ENCODE results near the gene GAP43. TPM values are rescaled to one million over a fixed set of nuclear protein-coding genes. Genes with fewer than 3 reads are reported as not detected.

GAP43 gene
- total RNA-seq, 6 experiments from 2014 or later = not detected

DNA sequence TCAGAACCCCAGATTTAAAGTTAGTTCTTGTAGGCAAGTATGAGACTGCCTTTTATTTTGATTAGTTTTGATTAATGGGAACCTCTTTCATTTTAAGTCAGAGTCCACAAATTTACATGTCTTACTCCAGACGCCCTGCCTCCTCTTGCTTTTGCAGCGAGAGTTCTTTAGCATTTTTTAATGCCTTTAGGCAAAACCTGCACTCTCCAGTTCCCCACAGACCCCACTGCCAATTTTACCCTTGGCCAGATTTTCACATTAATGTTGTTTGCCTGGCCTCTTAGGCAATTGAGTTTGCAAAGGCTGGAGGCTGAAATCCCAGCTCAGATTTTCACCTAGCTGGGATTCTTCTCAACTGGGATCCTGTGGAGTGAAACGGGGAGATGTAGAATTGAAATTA is 85.8 kb downstream of the GAP43 start:
- Histone ChIP-seq H3K4me1 (peaks cover 0 to 30% (median 0%) of the 10 kb centered on the region in 4 donors), H3K4me3 (no peak overlapping the region), H3K27me3 (no peaks in the 10 kb centered on the region), H3K27ac (no peak overlapping the region), H3K9me3 (no peaks in the 10 kb centered on the region), H3K36me3 (no peaks in the 10 kb centered on the region)
- DNase-seq (no peak), ATAC-seq (no peak)
- WGBS (ENCODE audit: insufficient coverage, low coverage, low lambda C conversion rate, missing lambda C conversion rate) = 68% methylated on average over 3 of the region's 3 CpGs
- TF ChIP-seq, protein P1, sequence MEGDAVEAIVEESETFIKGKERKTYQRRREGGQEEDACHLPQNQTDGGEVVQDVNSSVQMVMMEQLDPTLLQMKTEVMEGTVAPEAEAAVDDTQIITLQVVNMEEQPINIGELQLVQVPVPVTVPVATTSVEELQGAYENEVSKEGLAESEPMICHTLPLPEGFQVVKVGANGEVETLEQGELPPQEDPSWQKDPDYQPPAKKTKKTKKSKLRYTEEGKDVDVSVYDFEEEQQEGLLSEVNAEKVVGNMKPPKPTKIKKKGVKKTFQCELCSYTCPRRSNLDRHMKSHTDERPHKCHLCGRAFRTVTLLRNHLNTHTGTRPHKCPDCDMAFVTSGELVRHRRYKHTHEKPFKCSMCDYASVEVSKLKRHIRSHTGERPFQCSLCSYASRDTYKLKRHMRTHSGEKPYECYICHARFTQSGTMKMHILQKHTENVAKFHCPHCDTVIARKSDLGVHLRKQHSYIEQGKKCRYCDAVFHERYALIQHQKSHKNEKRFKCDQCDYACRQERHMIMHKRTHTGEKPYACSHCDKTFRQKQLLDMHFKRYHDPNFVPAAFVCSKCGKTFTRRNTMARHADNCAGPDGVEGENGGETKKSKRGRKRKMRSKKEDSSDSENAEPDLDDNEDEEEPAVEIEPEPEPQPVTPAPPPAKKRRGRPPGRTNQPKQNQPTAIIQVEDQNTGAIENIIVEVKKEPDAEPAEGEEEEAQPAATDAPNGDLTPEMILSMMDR (IDR thresholded peaks at IDR 0.05) = no peak
- TF ChIP-seq POLR2A (IDR thresholded peaks at IDR 0.05) = no peak
- intact Hi-C loops (cut with DNase I) = no loop called here

DNA sequence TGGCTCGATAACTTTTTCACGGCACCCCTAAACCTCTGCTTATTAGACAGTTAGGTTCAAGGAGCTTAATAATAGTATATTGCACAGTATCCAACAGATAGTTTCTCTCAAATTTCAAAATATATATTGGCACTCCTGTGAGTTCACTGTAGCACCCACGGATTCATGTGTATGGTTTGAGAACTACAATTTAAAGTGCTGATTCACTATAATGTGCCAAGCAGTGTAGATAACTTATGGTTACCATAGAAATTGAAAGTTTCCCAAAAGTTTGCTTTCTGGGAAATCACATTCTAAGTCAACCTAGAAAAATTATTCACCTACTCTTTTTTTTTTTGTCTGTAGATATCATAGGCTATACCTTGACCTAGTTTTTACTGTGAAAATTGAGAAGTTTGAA is 86.6 kb downstream of the GAP43 start:
- Histone ChIP-seq H3K27me3 (no peaks in the 10 kb centered on the region), H3K4me1 (peaks cover 0 to 26% (median 0%) of the 10 kb centered on the region in 4 donors), H3K4me3 (no peak overlapping the region), H3K36me3 (no peaks in the 10 kb centered on the region), H3K27ac (no peak overlapping the region), H3K9me3 (no peaks in the 10 kb centered on the region)
- TF ChIP-seq POLR2A (IDR thresholded peaks at IDR 0.05) = no peak
- TF ChIP-seq, protein P1 (IDR thresholded peaks at IDR 0.05) = no peak
- DNase-seq (no peak), ATAC-seq (no peak)
- intact Hi-C loops (cut with DNase I) = no loop called here
- WGBS (ENCODE audit: insufficient coverage, low coverage, low lambda C conversion rate, missing lambda C conversion rate) = 75% methylated on average over 3 of the region's 3 CpGs

GRCh38 chr3:115710799-115711198 is 87.5 kb downstream of the GAP43 start:
- Histone ChIP-seq H3K27me3 (no peaks in the 10 kb centered on the region), H3K36me3 (no peaks in the 10 kb centered on the region), H3K4me3 (no peak overlapping the region), H3K4me1 (peaks cover 0 to 18% (median 0%) of the 10 kb centered on the region in 4 donors), H3K9me3 (no peaks in the 10 kb centered on the region), H3K27ac (no peak overlapping the region)
- WGBS (ENCODE audit: insufficient coverage, low coverage, low lambda C conversion rate, missing lambda C conversion rate) = 35% methylated on average over 2 of the region's 2 CpGs
- intact Hi-C loops (cut with DNase I) = no loop called here
- no peak for DNase-seq
- TF ChIP-seq, protein P1 (IDR thresholded peaks at IDR 0.05) = no peak
- no peak for TF ChIP-seq POLR2A (IDR thresholded peaks at IDR 0.05)
- ATAC-seq = no peak

- TF ChIP-seq, protein P1 (IDR thresholded peaks at IDR 0.05) = no peak
- no peak for TF ChIP-seq POLR2A (IDR thresholded peaks at IDR 0.05)
- intact Hi-C loops (cut with DNase I) = no loop called here
- ATAC-seq = peak in 1 of 4 donors; percentile 22
These were observed 89.6 kb downstream of the GAP43 start for GRCh38 chr3:115712871-115713270.

DNA sequence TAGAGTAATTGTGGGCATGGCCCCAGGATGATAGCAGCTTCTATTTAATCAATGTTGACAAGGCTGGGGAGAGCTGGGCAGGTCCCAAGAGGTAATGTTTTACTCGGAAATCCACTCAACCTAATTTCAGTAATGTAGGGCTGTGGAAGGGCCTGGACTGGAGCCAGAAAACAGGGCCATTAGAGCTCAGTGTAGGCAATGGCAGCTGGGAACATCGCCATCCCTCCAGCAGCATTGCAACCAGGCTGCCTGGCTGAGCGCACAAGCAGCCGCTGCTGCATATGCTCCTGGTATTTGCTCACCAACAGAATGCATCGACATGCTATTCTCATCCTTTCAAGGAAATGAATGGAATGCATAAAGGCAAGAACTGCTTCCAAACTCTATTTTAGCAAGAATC is 90.0 kb downstream of the GAP43 start:
- Histone ChIP-seq H3K36me3 (no peaks in the 10 kb centered on the region), H3K27me3 (no peaks in the 10 kb centered on the region), H3K27ac (no peak overlapping the region), H3K9me3 (no peaks in the 10 kb centered on the region), H3K4me1 (peaks cover 0 to 8% (median 0%) of the 10 kb centered on the region in 4 donors), H3K4me3 (no peak overlapping the region)
- ATAC-seq (peak; percentile 64 to 93 (median 84)), DNase-seq (peak; percentile 73 to 84 (median 77))
- intact Hi-C loops (cut with DNase I) = no loop called here
- TF ChIP-seq POLR2A (IDR thresholded peaks at IDR 0.05) = no peak
- TF ChIP-seq, protein P1 (IDR thresholded peaks at IDR 0.05) = no peak
- 27% methylated on average over 2 of the region's 5 CpGs for WGBS (ENCODE audit: insufficient coverage, low coverage, low lambda C conversion rate, missing lambda C conversion rate)

More at GRCh38 chr3:115712871-115713270, 89.6 kb downstream of the GAP43 start:
- H3K36me3 ChIP-seq = no peaks in the 10 kb centered on the region
- H3K27me3 ChIP-seq = no peaks in the 10 kb centered on the region
- no peak overlapping the region for H3K27ac ChIP-seq
- peaks cover 0 to 8% (median 0%) of the 10 kb centered on the region in 4 donors for H3K4me1 ChIP-seq
- WGBS (ENCODE audit: insufficient coverage, low coverage, low lambda C conversion rate, missing lambda C conversion rate) = 0% methylated on average over 1 of the region's 1 CpG
- no peak overlapping the region for H3K4me3 ChIP-seq
- no peak for DNase-seq
- H3K9me3 ChIP-seq = no peaks in the 10 kb centered on the region
